HG03103 (cell line): ENCODE results near the gene YIF1B.

Source experiments
- ATAC-seq: cut with Tn5 transposase; IDR thresholded peaks from one replicate; pipeline ENCODE4 v1.9.1; 2021; ENCODE audit warnings: low read depth; ENCODE audit not compliant: unreplicated experiment

Gene YIF1B

GRCh38 chr19:38335949-38336637 is 20.3 kb upstream of the YIF1B start:
- peak; percentile 48 for ATAC-seq

GRCh38 chr19:38333245-38333644 is 17.5 kb upstream of the YIF1B start:
- no peak for ATAC-seq

GRCh38 chr19:38331728-38332127 is 16.0 kb upstream of the YIF1B start:
- no peak for ATAC-seq

GRCh38 chr19:38329651-38330050 is 13.9 kb upstream of the YIF1B start:
- ATAC-seq: no peak

- no peak for ATAC-seq
Measured at GRCh38 chr19:38326591-38326990, 10.8 kb upstream of the YIF1B start.

GRCh38 chr19:38324431-38324830 is 8.7 kb upstream of the YIF1B start:
- no peak for ATAC-seq

GRCh38 chr19:38323291-38323690 is 7.5 kb upstream of the YIF1B start:
- ATAC-seq: no peak

GRCh38 chr19:38321646-38322196 is 6.0 kb upstream of the YIF1B start:
- ATAC-seq: no peak

- no peak for ATAC-seq
Measured at GRCh38 chr19:38320969-38321339, 5.2 kb upstream of the YIF1B start.

- ATAC-seq: no peak
Measured at GRCh38 chr19:38319421-38320258, 3.9 kb upstream of the YIF1B start, which contains the start of gene KCNK6. Gene KCNK6 (plus strand): TSS chr19:38319845. CDS start chr19:38319951, 106 bp downstream.

- ATAC-seq: no peak
Measured at GRCh38 chr19:38318660-38319059, 2.9 kb upstream of the YIF1B start.

- ATAC-seq: no peak
Measured at GRCh38 chr19:38317104-38317612, 1.4 kb upstream of the YIF1B start.

GRCh38 chr19:38316477-38317067 is 825 bp upstream of the YIF1B start:
- ATAC-seq: no peak

- ATAC-seq: no peak
Measured at GRCh38 chr19:38310986-38311385, 4.8 kb downstream of the YIF1B start.

GRCh38 chr19:38310279-38310670 is 5.5 kb downstream of the YIF1B start:
- no peak for ATAC-seq

GRCh38 chr19:38309615-38310278 is 6.0 kb downstream of the YIF1B start:
- no peak for ATAC-seq

GRCh38 chr19:38308926-38309614 is 6.7 kb downstream of the YIF1B start:
- no peak for ATAC-seq

- ATAC-seq: no peak
Measured at GRCh38 chr19:38308006-38308766, 7.6 kb downstream of the YIF1B start.

GRCh38 chr19:38307597-38307996 is 8.2 kb downstream of the YIF1B start:
- no peak for ATAC-seq
